ENCODE measurements around the gene CCDC83. TPM values are rescaled to one million over a fixed set of nuclear protein-coding genes. Genes with fewer than 3 reads are reported as not detected.

CCDC83 gene
- total RNA-seq, 6 donors from 2014 or later, result not detected

DNA sequence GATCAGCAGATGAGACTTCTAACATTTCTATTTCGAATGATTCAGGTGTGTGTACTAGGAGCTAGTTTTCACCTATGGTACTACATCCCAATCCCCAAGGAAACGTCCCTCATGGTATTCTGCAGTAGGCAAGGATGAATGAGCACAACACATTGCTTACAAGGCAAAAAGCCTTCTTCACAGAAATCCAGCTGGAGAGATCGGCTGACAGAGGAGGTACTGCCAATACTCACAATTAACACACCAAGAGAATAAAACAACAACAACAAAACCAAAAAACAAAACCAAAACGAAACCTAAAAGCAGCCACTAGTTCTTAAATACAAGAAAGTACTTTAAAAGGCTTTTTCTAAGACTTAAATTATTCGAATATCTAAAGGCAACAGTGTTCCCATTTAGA lies 112.3 kb downstream of the CCDC83 start:
- peaks cover 8 to 79% (median 41%) of the 10 kb centered on the region in 4 donors for H3K36me3 ChIP-seq

More for the DNA sequence above, 112.3 kb downstream of the CCDC83 start:
- H3K27ac ChIP-seq, result no peak overlapping the region
- H3K4me1 ChIP-seq, result peaks cover 7 to 21% (median 13%) of the 10 kb centered on the region in 4 donors
- no peaks in the 10 kb centered on the region for H3K9me3 ChIP-seq
- DNase-seq (no peak), ATAC-seq (ENCODE audit: low FRiP score in 2 of 2) (no peak)
- 71 to 74% methylated on average over 5 of the region's 5 CpGs for WGBS, 2 donors
- no peak overlapping the region for H3K4me3 ChIP-seq
- no peak for TF ChIP-seq POLR2AphosphoS5 (IDR thresholded peaks at IDR 0.05)
- TF ChIP-seq, protein P1, sequence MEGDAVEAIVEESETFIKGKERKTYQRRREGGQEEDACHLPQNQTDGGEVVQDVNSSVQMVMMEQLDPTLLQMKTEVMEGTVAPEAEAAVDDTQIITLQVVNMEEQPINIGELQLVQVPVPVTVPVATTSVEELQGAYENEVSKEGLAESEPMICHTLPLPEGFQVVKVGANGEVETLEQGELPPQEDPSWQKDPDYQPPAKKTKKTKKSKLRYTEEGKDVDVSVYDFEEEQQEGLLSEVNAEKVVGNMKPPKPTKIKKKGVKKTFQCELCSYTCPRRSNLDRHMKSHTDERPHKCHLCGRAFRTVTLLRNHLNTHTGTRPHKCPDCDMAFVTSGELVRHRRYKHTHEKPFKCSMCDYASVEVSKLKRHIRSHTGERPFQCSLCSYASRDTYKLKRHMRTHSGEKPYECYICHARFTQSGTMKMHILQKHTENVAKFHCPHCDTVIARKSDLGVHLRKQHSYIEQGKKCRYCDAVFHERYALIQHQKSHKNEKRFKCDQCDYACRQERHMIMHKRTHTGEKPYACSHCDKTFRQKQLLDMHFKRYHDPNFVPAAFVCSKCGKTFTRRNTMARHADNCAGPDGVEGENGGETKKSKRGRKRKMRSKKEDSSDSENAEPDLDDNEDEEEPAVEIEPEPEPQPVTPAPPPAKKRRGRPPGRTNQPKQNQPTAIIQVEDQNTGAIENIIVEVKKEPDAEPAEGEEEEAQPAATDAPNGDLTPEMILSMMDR (IDR thresholded peaks at IDR 0.05), result no peak
- TF ChIP-seq POLR2A (IDR thresholded peaks at IDR 0.05), result no peak
- TF ChIP-seq EP300 (IDR thresholded peaks at IDR 0.05), result no peak
- no peaks in the 10 kb centered on the region for H3K27me3 ChIP-seq

Other genes starting within 250 kb of the CCDC83 start
- 10 to 100 TPM in 2 of 6 donors, 1 to 10 TPM in 4; 3.4 to 37.7 (median 9.1) TPM for gene DLG2, start 228.0 kb upstream of the CCDC83 start, total RNA-seq
- gene TMEM126B, start 226.8 kb upstream of the CCDC83 start, total RNA-seq, result 10 to 100 TPM; 19.3 to 72.6 (median 44.8) TPM
- gene TMEM126A, start 207.4 kb upstream of the CCDC83 start, total RNA-seq, result 10 to 100 TPM in 5 of 6 donors, 1 to 10 TPM in 1; 7.4 to 27.0 (median 17.4) TPM
- gene CREBZF, start 190.3 kb upstream of the CCDC83 start, total RNA-seq, result 100 to 1,000 TPM in 2 of 6 donors, 10 to 100 TPM in 4; 30.8 to 267 (median 66.6) TPM
- gene CCDC89, start 169.2 kb upstream of the CCDC83 start, total RNA-seq, result 10 to 100 TPM in 1 of 6 donors, 1 to 10 TPM in 4, under 1 TPM in 1; 0.46 to 14.7 (median 2.8) TPM
- 10 to 100 TPM; 11.9 to 52.7 (median 20.1) TPM for gene SYTL2, start 44.2 kb upstream of the CCDC83 start, total RNA-seq
- 100 to 1,000 TPM; 144 to 294 (median 198) TPM for gene PICALM, start 213.7 kb downstream of the CCDC83 start, total RNA-seq